Lung (tissue), 12 donors: ENCODE results near the gene CIT. TPM values are rescaled to one million over a fixed set of nuclear protein-coding genes. Genes with fewer than 3 reads are reported as not detected.

Experiments used
- ATAC-seq: fragments of 200-7000 bp; cut with Tn5 transposase; one replicate; pipeline ENCODE4 v1.9.1; 2020; ENCODE audit warnings: moderate number of reproducible peaks; ENCODE audit not compliant: insufficient read depth, low FRiP score
- DNase-seq, 3 donors: peaks; one replicate each; pipeline ENCODE4 v3.0.0-alpha.2; 2013 to 2017
- H3K27ac ChIP-seq, 2 donors: one replicate each; pipeline ENCODE4 v1.5.1; 2013; ENCODE audit warnings: mild to moderate bottlenecking in 2 of 2, moderate library complexity in 2 of 2, control low read depth in 1 of 2, inconsistent platforms in 1 of 2, low read depth in 1 of 2, low read length in 1 of 2
- H3K27me3 ChIP-seq, 3 donors: one replicate each; pipeline ENCODE4 v1.5.1; 2013; ENCODE audit warnings: low read length in 2 of 3; ENCODE audit not compliant: control insufficient read depth in 3 of 3, insufficient read depth in 3 of 3
- H3K36me3 ChIP-seq, 4 donors: one replicate each; pipeline ENCODE4 v1.5.1; 2013; ENCODE audit warnings: low read length in 4 of 4, mild to moderate bottlenecking in 1 of 4, moderate library complexity in 1 of 4; ENCODE audit not compliant: control insufficient read depth in 4 of 4, insufficient read depth in 4 of 4
- H3K4me1 ChIP-seq, 5 donors: one replicate each; pipeline ENCODE4 v1.5.1; 2013; ENCODE audit warnings: low read length in 5 of 5, mild to moderate bottlenecking in 2 of 5, moderate library complexity in 1 of 5; ENCODE audit not compliant: control insufficient read depth in 5 of 5, insufficient read depth in 5 of 5
- H3K4me3 ChIP-seq: one replicate; pipeline ENCODE4 v1.5.1; 2013; ENCODE audit warnings: mild to moderate bottlenecking, control low read depth, moderate library complexity
- H3K9ac ChIP-seq, 2 donors: one replicate each; pipeline ENCODE4 v1.5.1; 2013; ENCODE audit warnings: low read length in 2 of 2, control low read depth in 1 of 2; ENCODE audit not compliant: insufficient read depth in 1 of 2
- H3K9me3 ChIP-seq, 4 donors: one replicate each; pipeline ENCODE4 v1.5.1; 2013; ENCODE audit warnings: low read length in 3 of 4, mild to moderate bottlenecking in 1 of 4, moderate library complexity in 1 of 4; ENCODE audit not compliant: control insufficient read depth in 4 of 4, insufficient read depth in 3 of 4
- WGBS, 2 donors: extraction: QIAGEN DNeasy Blood & Tissue Kit; methylation state at CpG; one replicate each; pipeline ENCODE4 v1.1.7; 2013; 5-methylcytosine and 5-hydroxymethylcytosine counted together
- polyA plus RNA-seq, 2 donors: library from polyadenylated mRNA; stranded (reverse); fragments of 200-250 nt; gene quantifications; one replicate each; pipeline ENCODE4 v1.2.1, GENCODE V29; 2013
- total RNA-seq, 2 donors: library from RNA; depleted of rRNA in 1 of 2; stranded (reverse); fragments of >200 nt in 1 of 2; gene quantifications; one replicate each; pipeline ENCODE4 v1.2.1, GENCODE V29; 2014 to 2021
- TF ChIP-seq, protein P1 (sequence below): IDR thresholded peaks from 2 replicates; pipeline ENCODE4 v1.5.1; 2012; ENCODE audit warnings: mild to moderate bottlenecking; ENCODE audit errors: control extremely low read depth, extremely low read depth
- donor health status: control.
- donor health status: control.
- donor health status: Bipolar disorder and iron deficiency.
- donor health status: healthy.
- donor health status: DM: yes; HTN: yes; CAD: no.

The CIT gene
- total and polyA plus RNA-seq, 4 donors = 5.0 to 29.3 (median 14.9) TPM

- ATAC-seq = no peak
- no peak overlapping the region for H3K27ac ChIP-seq
- 97 to 98% methylated on average over 3 of the region's 3 CpGs for WGBS, 2 donors
- no peaks in the 10 kb centered on the region for H3K27me3 ChIP-seq
- no peaks in the 10 kb centered on the region for H3K4me1 ChIP-seq
- peaks cover 0 to 10% (median 1%) of the 10 kb centered on the region in 4 donors for H3K36me3 ChIP-seq
- no peak overlapping the region for H3K9ac ChIP-seq
- TF ChIP-seq, protein P1, sequence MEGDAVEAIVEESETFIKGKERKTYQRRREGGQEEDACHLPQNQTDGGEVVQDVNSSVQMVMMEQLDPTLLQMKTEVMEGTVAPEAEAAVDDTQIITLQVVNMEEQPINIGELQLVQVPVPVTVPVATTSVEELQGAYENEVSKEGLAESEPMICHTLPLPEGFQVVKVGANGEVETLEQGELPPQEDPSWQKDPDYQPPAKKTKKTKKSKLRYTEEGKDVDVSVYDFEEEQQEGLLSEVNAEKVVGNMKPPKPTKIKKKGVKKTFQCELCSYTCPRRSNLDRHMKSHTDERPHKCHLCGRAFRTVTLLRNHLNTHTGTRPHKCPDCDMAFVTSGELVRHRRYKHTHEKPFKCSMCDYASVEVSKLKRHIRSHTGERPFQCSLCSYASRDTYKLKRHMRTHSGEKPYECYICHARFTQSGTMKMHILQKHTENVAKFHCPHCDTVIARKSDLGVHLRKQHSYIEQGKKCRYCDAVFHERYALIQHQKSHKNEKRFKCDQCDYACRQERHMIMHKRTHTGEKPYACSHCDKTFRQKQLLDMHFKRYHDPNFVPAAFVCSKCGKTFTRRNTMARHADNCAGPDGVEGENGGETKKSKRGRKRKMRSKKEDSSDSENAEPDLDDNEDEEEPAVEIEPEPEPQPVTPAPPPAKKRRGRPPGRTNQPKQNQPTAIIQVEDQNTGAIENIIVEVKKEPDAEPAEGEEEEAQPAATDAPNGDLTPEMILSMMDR = no peak
- peaks cover 0 to 9% (median 5%) of the 10 kb centered on the region in 4 donors for H3K9me3 ChIP-seq
- DNase-seq = no peak
- no peak overlapping the region for H3K4me3 ChIP-seq
Observed at GRCh38 chr12:119742700-119743099, 134.4 kb downstream of the CIT start.

GRCh38 chr12:119740830-119741229, 136.3 kb downstream of the CIT start:
- DNase-seq (peak; percentile 19 to 62 (median 55)), ATAC-seq (no peak)
- WGBS, 2 donors = 90 to 91% methylated on average over 4 of the region's 4 CpGs
- TF ChIP-seq, protein P1 = no peak
- Histone ChIP-seq H3K9me3 (peaks cover 0 to 7% (median 3%) of the 10 kb centered on the region in 4 donors), H3K4me1 (no peaks in the 10 kb centered on the region), H3K27ac (no peak overlapping the region), H3K27me3 (no peaks in the 10 kb centered on the region), H3K4me3 (no peak overlapping the region), H3K9ac (no peak overlapping the region), H3K36me3 (peaks cover 0 to 10% (median 1%) of the 10 kb centered on the region in 4 donors)

DNA sequence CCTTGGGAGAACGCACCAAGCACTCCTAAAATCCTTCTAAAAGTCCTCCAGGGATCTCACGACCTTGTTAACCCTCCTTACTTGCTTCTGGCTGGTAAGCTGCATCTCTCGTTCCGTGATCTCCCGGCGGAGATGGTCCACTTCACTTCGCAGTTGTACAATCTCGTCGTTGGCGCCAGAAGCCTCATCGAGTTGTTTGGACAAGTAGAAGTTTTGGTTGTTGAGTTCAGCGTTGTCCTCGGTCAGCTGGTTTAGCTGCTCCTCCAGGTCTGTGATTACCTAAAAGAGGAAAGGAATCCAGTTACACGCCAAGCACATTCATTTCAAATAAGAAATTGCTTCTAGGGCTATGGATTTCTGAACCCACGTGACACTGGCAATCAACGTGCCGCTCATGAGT, 142.0 kb downstream of the CIT start:
- Histone ChIP-seq H3K9me3 (no peaks in the 10 kb centered on the region), H3K36me3 (peaks cover 0 to 11% (median 6%) of the 10 kb centered on the region in 4 donors)
- no peak for ATAC-seq

More for the DNA sequence above, 142.0 kb downstream of the CIT start:
- Histone ChIP-seq H3K27ac (no peak overlapping the region), H3K9ac (no peak overlapping the region), H3K4me3 (no peak overlapping the region), H3K27me3 (no peaks in the 10 kb centered on the region), H3K4me1 (no peaks in the 10 kb centered on the region)
- 85 to 91% methylated on average over 17 of the region's 17 CpGs for WGBS, 2 donors
- no peak for DNase-seq
- TF ChIP-seq, protein P1 = no peak
